ENCODE data around the gene CPPED1.

GRCh38 chr16:12639044-12639443 lies 164.6 kb downstream of the CPPED1 start:
- TF ChIP-seq CTCF (IDR thresholded peaks at IDR 0.05): no peak
- TF ChIP-seq POLR2A (IDR thresholded peaks at IDR 0.05): no peak

All from tibial nerve (tissue), 3 donors.